NCI-H510A (cell line): ENCODE data around the gene NDNF.

Source experiments
- DNase-seq: peaks from one replicate; lab custom pipeline; 2025; lab: John Stamatoyannopoulos, UW

The NDNF gene

DNA sequence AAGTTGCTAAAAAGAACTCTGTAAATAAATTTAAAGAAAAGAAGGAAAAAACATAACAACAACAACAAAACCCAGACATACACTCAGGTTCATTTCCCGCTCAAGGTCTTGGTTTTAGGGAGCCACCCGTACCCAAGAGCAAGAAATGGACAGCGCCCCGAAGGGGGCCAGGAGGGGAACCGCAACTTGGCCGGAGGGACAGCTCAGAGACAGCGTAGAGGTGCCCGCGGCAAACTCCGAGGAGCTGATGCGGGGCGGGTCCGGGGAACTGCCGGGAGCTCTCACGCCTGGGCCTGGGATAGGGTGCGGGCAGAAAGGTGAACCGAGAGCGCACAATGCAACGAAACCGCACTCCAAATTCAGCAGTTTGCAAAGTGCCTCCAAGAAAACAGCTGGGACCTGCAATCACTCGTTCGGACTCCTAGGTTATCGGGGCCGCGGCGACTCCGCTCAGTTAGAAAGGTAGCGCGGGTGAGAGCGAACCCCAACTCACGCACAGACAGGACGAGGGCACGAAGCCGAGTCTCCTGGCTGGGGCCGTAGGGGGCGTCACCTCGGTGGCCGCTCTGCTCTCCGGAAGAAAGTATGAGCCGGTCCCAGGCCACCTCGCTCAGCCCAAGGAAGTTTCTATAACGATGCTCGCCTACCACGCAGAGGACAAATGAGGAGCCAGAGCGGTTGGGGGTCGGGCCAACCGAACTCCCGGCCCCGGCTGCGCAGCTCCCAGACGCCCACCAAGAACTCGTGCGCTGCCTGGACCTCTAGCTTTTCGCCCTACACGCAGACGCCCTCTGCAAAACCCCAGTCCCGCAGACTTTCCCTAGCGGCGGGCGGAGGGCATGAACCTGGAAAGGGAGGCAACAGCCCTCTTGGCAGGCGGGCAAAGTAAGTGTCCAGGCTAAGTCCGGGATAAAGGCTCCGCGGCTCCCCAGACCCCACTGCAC, 1.4 kb downstream of the NDNF start:
- DNase-seq: no peak

- DNase-seq: no peak
These were observed 2.1 kb downstream of the NDNF start for GRCh38 chr4:121070274-121070673.

DNA sequence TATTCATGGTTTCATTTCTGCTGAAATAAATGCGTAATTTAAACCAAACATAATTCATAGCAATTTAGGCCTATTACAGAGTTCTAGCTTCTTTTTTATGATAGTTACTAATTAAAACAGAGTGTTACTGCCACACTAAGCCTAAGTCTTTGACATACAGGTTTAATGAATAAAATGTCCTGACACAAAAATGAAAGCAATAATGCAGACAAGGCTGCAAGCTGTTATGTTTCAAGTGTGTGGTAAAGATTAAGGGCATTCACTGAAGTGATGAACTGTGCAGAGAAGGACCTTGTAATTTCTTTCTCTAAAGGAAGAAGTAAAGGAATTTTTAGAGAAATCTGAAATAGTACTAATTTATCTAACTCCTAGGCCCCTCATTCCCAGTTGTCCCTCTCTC, 2.9 kb downstream of the NDNF start:
- no peak for DNase-seq

DNA sequence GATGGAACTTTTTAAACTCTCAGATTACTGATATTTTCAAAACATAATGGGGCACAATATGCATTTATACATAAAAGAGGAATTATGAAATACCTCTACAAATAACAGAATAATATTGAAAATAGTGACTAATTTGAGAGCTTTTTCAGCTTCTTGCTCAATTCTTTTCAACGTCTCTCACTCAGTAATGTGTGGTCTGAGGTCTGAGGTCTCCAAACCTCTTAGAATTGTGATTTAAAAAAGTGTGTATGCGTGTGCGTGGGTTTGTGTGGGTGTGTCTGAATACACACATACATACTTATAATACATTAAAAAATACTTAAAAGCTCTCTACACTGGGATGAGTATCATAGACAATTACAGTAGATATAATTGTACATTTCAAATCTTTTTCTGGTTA, 7.9 kb downstream of the NDNF start:
- no peak for DNase-seq

DNA sequence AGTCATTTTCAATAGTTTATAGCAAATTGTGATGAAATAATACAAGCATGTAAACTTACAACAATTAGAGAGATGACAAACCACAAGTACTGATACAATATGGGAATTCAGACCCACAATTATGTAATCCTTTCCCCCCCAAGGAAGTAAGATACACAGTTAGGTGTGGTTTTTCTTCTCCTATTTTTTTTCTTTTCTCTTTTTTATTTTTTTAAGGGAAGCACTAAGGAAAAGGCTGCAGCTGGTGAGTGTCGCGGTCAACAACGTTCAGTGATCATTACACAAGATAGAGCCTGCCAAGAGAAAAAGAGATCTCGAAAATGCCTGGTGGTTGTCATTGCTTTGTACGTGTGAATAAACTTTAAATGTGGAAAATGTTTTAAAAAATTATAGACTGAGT, 9.8 kb downstream of the NDNF start:
- DNase-seq: no peak

- DNase-seq: no peak
These were observed 10.5 kb downstream of the NDNF start for GRCh38 chr4:121061861-121062260.

- DNase-seq: no peak
These were observed 11.1 kb downstream of the NDNF start for GRCh38 chr4:121061215-121061614.

DNA sequence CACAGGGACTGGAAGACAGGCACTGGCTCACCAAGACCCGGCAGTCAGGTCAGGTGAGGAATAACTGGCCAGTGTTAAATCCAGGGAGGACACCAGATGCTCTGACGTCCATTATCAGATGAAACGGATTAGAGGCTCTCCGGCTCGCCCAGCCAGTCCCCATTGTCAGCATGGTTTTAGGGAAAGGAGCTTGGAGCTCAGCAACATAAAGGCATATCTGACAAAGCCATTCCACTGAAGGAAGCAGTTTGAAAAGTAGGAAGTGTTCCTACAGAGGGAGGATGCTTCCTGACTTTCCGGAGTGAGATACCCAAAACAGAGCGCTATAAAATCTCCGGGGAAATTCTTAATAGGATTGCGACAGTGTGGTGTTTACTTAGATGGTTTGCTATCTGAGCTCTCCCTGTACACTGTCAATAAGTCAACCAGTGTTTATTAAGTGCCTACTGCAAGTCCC, 14.8 kb downstream of the NDNF start:
- DNase-seq: no peak

GRCh38 chr4:121056066-121056465, 16.3 kb downstream of the NDNF start:
- no peak for DNase-seq

- DNase-seq: no peak
These were observed 18.0 kb downstream of the NDNF start for GRCh38 chr4:121054373-121054772.

DNA sequence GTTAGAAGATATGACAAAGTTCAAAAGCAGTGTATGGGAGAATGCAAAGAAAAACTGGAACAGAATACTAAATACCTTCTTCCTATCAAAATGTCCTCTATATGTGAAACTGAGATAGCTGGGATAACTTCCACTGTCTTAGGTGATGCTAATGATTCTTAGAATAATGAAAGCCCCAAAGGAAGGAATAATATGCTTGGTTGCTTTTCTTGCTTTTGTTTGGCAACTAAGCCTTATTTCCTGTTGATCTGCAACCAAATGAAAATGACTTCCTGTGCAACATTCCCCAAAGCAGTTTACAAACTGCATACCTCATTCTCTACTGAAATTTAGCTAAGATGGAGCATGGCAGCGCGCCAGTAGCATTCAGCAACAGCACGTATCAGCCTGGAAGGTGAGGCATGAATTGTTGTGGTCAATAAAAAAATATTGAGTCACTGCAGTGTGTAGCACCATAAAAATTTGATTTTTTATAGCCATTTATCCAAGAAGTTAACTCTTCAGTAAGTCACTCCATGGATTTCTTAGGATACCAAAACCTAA, 18.7 kb downstream of the NDNF start:
- DNase-seq: no peak

GRCh38 chr4:121050300-121050699, 22.0 kb downstream of the NDNF start:
- DNase-seq: no peak

DNA sequence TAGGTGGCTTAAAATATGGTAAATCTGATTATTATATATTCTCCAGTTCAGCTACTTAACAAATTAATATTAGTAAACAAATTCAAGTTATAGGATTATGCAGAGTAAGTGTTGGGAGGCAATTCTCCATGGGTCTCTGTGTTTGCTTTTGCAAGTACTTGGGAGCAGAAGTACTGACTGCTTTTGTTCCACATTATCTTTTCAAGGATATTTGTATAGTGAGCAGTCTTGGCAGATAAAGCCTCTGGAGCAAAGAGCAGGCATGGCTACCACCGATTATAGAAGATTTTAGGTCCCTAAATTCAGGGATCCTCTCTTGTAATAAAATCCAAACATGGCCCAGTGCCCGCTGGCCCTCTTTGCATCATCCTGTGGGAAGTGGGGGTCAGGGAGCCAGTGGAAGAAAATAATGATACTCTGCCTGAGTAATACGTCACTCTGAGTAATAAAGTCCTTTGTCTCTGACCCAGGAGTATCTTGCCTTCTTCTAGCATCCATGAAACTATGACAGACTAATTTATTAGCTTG, 23.2 kb downstream of the NDNF start:
- no peak for DNase-seq

DNA sequence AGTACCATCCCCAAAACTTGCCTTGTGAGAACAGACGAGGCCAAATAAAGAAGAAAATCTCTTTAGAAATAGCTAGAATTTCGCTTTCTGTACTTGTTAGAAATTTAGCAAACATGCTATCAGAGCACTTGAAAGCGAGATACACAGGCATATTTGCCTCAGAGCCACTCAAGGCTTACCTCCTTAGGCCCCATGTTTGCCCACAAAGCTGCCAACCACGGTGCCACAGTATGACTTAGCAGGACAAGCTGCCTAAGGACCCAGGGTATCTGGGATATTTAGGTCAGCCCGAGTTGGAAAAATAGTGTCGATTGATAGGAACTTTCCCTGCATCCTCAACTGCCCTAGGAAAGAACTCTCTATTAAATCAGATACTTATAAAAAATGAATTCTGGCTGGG, 24.2 kb downstream of the NDNF start:
- no peak for DNase-seq

- no peak for DNase-seq
These were observed 30.8 kb downstream of the NDNF start for GRCh38 chr4:121041307-121042090.

DNA sequence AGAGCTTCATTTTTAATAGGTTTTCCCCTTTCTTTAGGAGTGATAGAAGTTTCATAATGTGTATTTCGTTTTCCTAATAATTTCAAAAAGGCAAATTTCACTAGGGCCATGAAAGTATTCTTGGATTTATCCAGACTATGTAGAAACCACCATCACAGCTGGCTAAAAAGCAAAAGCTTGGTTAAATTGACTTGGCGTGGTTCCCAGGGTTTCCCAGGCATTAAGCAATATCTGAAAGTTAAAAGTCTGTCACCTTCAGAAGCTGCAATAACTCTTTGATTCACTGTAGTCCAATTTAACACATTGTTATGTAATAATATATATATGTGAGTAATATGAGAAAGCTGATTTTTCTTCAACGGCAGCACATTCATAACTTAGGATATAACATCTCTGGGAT, 38.3 kb downstream of the NDNF start:
- DNase-seq: no peak

GRCh38 chr4:121030711-121031110, 41.6 kb downstream of the NDNF start:
- DNase-seq: no peak

GRCh38 chr4:121030131-121030530, 42.2 kb downstream of the NDNF start:
- no peak for DNase-seq

DNA sequence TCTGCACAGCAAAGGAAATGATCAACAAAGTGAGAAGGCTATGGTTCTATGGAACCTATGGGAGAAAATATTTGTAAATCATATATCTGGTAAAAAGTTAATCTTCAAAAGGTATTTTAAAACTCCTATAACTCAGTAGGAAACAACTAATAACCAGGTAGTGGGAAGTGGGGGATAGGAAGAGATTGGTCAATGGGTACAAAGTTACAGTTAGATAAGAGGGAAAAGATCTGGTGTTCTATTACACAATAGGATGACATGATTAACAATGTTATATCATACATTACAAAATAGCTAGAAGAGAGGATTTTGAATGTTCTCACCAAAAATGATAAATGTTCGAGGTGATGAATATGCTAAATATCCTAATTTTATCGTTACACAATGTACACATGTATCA, 46.3 kb downstream of the NDNF start:
- no peak for DNase-seq

DNA sequence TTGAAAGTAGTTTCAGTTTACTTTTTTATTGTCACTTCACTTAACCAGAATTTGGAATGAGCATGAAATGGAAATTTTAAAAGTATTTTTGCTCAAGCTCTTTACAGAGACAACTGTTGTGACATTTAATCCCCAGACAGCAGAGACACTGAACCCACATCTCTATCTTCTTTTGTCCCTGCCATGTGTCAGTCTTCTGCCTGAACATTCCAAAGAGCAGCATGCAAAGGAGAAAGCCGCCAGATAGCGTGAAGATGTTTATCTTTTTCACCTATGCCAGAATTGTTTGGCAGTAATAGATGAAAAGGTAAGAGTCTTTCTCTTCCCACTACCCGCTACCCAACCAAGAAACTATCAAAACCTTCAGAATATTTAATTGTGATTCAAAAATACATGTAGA, 46.8 kb downstream of the NDNF start:
- DNase-seq: no peak

GRCh38 chr4:121018543-121018942, 53.8 kb downstream of the NDNF start:
- DNase-seq: no peak

- DNase-seq: no peak
These were observed 55.7 kb downstream of the NDNF start for GRCh38 chr4:121016611-121017010.

DNA sequence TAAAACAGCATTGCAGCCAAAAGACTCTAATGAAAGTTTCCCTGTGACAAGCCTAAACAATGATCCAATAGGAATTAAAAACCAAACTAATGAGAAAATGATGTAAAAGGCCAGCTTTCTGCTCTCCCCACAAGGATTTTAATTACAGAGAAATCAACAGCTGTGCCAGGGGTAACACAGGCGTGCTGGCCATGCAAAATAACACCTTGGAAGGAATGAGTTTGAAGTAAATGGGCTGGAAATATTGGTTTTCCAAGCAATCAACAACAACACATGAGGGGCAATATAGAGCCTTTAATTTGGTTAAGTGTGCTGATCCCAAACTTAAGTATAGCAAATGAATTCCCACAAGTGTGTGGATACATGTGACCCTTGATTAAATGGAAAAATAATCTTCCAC, 56.9 kb downstream of the NDNF start:
- no peak for DNase-seq
